ENCODE data around the gene PTP4A1.

GRCh38 chr6:63573076-63573898 lies 1.0 kb downstream of the PTP4A1 start:
- TF ChIP-seq CTCF (conservative IDR thresholded peaks at IDR 0.05; ENCODE audit: low read depth, low read length), result no peak
- TF ChIP-seq EZH2 (IDR thresholded peaks at IDR 0.05; ENCODE audit: borderline replicate concordance, low read depth, low read length, poor library complexity, severe bottlenecking), result no peak

All from A673 (cell line).